GM19035 (cell line): ENCODE data around the gene LDLRAP1.

Experiments used
- ATAC-seq: cut with Tn5 transposase; IDR thresholded peaks from one replicate; pipeline ENCODE4 v1.9.1; 2021; ENCODE audit not compliant: unreplicated experiment

Gene LDLRAP1

DNA sequence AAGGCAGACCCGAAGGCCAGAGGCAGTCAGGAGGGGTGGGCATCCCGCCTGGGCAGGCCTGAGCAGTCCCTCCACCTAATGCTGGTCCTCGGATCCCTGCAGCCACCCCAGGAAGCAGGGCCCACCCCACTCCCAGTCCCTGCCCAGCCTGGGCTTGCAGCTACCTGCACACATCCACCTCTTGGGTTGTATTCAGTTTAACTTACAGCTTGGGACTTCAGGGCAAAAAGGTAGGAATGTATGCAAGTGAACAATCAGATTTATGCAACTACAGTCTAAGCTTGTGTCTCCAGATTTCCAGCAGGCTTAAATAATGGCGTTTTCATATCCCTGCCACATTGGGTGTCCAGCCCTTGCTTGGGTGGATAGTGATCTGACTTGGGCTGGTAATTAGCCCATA is 17.4 kb downstream of the LDLRAP1 start:
- ATAC-seq: no peak

DNA sequence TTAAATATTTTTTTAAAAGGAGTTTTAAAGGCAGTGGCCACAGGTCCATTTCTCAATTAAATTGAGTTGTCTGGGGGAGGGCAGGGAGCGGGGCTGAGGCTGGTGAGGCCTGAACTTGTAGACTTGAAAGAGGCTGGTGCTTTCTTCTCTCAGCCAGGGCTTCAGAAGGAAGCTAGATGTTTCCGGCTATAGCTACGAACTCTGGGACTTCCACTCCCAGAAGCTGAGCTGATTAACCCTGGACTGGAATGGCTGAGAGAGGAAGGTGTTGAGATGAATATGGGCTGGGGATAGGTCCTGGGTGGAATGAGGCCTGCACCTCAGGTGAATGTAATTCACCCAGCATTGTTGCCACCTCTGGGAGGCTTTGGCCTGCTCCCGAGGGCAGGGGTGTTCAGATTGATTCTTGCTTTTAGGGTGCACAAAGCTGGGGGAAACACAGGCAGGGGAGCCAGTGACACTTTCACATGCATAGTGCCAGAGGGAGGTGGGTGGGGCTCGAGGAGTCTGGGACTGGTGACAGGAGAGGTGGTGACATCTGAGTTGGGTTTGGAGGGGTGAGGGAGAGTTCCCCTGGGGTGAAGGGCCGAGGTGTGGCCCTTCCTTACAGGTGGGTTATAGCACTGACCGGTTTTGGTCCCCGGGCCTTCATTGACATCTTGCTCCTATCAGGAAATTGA is 18.2 kb downstream of the LDLRAP1 start:
- no peak for ATAC-seq

DNA sequence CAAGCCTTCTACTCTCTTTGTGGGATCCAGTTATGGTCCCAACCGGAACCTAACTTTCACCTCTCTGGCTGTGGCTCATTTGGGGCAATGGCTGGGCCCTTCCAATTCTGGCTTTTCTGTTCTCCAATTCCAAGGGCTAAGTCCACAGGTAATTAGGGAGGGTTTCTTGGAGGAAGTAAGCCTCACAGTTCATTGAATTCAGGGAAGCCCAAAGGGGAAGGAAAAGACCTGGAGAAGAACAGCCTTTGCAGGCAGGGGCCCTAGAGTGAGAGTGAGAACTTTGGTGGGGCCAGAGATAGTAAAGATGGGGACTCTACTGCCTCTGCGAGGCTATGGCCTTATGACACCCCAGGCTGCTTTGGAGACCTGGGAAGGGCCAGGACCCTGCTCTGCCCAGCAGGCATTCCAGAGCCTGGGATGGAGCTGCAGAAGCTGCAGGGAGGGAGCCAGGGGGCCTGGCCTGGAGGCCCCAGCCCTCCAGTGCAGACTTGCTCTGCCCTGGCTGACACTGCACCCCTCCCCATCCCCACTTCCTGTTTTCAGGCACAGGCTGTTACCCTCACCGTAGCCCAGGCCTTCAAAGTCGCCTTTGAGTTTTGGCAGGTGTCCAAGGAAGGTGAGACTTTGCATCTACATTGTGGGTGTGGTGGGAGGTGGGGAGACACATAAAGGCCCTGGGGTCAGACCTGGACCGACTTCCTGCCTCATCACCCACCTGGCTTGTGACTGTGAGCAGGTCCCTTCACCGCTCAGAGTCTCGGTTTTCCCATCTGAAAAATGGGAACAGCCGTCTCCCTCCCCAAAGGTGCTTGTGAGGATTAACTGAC is 18.9 kb downstream of the LDLRAP1 start:
- no peak for ATAC-seq

DNA sequence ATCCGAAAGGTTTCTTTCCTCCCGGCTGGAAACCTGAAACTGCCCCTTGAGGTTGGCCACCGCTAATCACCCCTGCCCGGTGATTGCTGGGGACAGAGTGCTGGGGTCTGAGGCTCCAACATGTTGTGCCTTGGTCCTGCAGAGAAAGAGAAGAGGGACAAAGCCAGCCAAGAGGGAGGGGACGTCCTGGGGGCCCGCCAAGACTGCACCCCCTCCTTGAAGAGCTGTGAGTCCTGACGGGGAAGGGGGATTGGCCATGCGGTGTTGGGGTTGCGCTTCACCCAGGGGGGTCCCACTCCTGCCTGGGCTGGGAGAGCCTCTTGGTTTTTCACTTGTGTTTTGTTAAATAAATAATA is 19.5 kb downstream of the LDLRAP1 start:
- ATAC-seq: no peak

DNA sequence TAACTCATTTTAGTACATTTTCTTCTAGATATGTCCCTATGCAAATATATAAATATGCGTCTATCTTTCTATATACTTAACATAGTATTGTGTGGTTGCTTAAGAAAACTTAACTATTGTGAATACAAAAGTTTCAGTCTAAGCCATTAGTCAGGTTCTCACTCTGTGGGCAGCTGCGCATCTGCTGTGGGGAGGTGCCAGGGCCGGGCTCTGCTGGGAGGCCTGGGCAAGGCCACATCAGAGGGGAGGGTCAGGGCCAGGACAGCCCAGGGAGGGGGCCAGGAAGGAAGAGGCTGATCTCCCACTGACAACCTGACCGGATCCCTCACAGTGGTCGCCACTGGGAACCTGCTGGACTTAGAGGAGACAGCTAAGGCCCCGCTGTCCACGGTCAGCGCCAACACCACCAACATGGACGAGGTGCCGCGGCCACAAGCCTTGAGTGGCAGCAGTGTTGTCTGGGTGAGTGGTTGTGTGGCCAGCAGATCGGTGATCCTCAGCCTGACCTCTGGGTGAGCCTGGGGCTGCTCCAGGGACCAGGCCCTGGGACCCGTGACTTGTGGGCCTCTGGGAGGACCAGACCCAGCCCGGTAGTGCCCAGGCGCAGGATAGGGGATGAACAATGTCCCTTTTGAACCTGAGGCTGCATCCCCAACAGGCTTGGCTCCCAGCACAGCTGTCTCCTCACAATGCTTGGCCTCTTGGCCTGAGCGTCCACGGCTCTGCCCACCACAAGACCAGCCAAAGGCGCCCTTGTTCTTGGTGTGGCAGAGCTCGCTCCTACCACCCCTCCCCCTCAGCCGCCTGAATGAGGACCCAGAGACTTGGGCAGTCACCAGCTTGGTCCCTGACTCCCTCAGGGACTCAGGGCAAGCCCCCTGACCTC is 20.2 kb downstream of the LDLRAP1 start:
- ATAC-seq: no peak

DNA sequence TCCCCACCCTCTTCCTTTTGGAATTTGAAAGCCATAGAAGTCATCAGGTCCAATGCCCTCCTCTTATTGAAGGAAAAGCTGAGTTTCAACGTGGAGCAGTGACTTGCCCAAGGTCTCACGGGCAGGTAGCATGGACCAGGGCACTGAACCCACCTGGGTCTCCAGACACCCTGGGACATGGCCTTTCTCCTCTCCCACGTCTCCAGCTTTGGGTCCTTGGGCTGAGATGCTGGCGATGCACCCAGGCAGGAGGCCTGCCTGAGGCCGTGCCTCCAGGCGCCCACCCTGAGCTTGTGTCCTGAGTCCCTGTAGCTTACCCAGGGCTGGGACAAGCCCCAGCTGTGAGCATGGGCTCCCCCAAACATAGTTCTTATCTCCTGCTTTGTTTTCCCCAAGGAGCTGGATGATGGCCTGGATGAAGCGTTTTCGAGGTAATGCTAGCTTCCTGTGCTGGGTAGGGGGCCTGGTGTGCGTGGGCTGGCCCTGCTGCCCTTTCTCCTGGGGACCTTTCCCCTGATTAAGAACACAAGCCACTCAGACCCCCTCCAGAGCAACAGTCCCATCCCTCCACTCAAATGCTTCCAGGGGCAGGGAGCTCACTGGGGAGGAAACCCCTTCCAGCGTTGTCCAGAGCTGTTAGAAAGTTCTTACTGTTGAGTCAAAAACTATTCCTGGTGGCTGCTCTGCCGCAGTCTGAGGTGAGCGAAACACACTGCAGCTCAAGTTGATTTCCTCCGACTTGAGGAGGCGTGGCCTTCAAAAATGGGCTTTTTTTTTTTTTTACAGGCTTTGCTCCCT is 21.6 kb downstream of the LDLRAP1 start:
- no peak for ATAC-seq

DNA sequence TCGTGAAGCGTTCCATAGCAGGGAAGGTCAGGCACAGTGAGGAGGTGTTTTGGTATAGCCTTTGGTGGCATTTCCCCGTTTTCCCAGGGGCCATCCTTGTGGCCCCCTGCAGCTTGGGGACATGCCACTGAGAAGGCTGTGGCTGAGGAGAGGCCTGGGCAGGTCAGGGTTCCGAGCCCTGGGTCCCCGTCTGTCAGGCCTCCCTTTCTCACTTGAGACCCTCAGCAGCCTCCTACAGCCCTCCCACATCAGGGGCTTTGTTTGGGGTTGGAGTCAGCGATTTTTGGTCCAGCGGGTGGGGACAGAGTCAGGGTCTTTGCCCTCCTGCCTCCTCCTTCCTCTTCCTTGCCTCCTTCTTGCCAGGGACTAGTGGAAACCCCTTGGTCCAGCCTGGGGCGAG is 22.2 kb downstream of the LDLRAP1 start:
- ATAC-seq: no peak

DNA sequence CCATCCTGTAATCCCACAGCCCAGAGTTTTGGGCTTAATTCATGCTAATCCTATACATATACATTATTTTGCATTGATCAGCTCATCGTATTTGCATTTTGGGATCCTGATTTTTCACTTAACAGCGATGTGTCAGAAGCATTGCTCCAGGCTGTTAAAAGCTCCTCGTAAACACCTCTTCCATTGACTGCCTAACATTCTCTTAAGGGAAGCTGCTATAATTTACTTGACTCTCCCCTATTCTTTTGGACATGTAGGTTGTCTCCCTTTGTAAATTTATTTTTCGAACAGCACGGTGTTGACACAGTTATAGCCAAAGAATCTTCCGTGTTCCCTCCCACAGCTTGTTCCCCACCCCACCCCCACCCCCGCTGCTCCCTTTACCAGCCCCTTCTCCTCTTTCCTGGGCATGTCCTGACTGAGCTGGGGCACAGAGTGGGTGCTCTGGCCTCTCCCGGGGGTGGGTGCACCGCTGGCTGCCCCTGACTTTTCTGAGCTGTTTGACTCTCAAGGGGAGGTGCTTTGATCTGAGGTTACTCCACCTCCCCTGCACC is 22.8 kb downstream of the LDLRAP1 start:
- no peak for ATAC-seq

DNA sequence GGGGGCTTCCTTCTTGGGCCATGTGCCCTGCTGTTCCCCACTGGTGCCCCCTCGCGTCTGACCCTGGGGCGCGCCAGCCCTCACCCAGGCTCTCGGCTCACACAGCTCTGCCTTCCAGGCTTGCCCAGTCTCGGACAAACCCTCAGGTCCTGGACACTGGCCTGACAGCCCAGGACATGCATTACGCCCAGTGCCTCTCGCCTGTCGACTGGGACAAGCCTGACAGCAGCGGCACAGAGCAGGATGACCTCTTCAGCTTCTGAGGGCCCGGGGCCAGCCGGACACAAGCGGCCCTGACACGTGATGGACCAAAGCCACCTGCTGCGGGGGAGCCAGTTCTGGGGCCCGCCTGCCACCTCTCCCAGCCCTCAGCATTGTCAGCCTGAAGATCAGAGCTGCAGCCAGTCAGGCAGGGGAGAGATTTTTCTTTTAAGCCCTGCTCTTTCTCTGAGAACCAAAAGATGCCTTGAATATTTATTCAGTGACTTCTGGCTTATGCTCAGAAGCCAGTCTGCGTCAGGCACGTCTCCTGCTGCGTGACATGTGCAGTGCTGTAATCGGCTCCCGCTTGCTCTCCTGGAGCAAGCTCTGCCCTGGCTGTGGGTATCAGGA is 23.4 kb downstream of the LDLRAP1 start:
- no peak for ATAC-seq

DNA sequence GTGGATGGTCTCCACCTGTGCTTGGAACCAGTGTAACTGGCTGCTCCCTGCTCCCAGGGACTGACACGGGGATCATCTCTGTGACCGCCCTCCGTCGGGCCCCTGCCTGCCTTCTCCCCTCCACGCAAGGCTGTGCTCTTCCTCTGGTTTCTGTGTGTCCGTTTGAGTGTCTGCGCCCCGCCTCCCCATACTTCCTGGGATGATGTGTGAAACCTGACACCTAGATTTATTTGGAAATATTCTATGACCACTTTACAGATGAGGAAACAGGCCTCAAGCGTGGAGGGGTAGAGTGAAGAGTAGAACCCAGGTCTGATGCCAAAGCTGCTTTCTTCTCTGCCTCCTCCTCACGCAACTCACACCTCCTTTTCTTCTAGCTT is 24.3 kb downstream of the LDLRAP1 start:
- no peak for ATAC-seq

DNA sequence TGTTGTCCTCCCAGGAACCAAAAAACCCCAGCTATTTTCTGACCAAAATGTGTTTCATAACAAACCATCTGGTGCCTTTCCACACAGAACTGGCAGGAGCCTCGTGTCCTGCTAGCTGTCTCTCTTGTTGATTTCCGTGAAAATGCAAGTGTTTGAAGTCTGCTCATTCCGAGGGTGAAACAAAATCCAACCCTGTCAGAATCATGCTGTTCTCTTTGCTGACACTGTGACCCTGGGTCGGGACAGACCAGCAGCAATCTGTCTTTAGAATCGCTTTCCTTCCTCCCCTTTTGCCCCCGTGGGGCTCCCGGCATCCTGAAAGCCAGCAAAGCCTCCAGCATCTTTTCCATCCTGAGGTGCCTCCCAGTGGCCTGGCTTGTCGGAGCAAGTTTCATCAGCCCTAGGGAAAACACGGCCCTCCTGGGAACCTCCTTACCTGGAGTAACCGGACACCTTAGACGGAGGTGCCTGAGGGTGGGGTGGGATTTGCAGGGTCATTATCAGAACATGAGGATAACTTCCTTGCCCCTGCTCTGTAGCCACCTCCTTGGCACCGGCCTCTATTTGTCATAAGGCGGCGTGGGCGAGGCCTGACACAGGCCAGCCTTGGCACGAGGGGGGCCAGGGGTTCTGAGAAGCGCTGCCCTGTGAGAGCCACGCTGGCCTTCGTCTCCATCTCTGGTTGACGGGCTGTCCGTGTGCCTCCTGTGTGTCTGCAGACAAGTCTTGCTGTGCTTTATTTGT is 24.9 kb downstream of the LDLRAP1 start:
- ATAC-seq: no peak

DNA sequence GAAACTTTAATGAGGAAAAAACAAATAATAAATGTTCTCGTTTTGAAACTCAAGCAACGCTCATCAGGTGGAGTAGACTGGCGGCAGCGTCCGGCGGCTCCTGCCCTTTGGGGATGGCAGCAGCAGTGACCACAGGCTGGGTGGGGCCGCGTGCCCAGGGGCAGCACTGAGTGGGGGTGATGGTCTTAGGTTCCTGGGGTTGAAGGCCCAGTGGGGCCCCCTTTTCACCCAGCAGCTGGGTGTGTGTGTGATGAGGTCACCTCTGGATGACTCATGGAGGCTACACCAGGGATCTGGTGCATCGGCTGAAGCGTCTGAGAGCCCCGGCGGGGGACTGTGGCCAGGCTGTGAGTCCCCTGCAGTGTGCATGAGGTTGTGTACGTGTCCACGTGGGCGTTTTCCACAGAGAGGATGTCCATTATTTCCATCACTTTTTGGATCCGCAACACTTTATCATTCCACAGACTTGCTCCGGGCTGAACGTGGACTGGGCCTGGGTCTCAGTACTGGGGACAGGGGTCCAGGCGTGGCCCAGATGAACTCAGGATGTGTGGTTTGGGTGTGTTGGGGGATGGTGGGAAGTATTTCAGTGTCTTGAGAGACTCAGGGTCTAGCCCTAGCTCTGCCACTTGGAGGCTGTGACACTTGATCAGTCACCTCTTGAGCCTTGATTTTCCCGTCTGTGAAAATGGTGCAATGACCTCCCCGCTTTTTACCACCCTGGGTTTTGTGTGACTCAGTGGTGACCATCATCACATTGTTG is 25.6 kb downstream of the LDLRAP1 start:
- no peak for ATAC-seq

DNA sequence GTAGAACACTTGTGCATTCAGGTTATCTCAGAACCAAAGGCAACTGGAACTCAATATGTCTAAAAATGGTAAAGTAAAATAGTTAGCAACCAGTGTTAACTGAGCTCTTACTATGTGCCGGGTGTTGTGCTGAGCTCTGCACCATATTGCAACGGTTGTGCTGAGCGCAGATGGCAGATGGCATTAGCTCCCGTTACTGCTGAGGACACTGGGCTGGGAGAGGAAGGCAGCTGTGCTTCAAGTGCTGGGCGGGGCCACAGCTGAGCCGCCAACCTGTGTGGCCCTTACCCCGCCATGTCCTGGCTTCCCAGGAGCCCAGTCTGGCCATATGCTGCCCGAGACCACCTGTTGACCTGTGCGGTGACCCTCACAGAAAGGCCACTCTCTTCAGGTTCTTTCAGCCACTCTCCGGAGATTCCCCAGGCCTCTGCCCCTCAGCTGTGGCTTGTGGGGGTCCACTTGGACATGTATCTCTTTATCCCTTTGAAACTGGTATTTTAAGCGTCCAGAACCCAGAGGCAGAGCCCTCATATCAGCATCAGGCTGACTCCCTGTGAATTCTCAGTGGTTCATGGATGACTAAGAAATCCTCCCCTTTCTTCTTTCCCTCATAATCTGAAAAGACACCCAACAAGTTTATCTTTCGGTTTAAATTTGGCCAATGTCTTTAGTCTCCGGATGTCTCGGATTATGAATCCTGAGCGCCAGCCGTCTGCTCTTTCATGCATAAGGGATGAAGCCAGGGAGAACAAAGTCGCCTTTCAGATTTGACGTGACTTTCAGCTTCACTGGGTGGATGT is 26.4 kb downstream of the LDLRAP1 start:
- no peak for ATAC-seq

DNA sequence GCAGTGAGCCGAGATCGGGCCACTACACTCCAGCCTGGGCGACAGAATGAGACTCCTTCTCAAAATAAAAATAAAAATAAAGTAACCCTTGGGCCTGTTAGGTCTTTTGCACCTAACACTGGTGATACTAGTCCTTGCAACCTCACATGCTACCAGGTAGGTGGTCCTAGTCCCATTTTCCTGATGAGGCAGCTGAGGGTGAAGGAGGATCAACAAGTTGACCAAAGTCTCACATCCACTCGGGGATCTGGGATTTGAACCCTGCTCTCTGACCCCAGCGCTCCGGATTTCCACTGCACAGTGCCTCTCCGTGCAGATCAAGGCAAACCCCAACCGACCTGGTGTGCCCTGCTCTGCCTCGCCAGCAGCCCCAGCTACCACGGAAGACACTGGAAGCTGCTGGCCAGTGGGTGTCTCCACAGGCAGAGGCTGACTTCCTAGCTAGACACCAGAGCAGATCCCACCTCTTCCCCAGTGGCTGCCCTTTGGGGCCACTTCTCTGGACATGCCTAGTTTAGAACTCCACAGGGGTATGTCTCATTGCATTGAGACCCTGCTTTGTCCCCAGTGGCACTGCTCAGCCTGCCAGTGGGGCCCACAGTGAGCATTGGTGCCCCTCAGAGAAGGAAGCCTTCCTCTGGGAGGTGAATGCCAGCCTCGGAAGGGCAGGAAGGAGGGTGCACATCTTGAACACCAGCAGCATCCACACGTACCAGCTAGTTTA is 27.6 kb downstream of the LDLRAP1 start:
- no peak for ATAC-seq

DNA sequence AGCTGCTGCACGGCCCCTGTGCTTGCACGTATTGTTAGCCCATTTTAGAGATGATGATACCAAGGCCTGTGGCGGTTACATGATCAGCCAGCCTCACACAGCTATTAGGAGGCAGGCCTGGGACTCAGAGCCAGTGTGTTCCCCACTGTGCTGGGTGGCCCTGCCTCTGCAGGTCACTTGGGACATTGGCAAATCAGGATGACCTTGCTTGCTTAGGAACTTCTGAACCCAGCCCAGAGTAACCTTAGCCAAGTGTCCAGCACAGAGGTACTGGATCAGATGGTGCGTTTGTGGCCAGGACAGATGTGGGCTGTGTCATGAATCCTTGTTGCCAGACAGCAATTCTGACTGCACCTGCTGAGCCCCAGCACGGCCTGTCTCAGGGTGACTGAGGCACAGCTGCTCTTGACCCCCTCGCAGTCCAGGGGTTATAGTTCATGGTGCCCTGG is 28.1 kb downstream of the LDLRAP1 start:
- no peak for ATAC-seq

DNA sequence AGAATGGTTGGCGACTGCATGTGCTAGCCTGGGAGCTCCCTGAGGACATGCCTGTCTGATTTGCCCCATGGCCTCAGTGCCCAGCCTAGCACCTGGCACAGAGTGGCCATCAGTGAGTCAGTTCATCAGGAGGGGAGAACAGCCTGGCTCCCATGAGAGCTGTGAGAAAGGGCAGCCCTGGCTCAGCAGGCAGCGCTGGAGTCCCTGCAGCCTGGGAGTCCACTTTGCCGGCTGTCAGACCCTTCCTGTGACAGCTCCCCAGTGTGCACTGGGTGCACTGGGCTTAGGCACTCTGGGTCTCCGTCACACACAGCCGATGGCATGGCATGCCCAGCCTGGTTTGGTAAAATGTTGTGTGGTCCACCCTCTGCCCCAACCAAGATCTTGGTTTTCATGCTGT is 28.7 kb downstream of the LDLRAP1 start:
- no peak for ATAC-seq
